Activated CD4-positive, alpha-beta T cell treated with anti-CD3 and anti-CD28 coated beads for 1 hour (primary cell): ENCODE data around the gene ZNF107.
"Not testable (repeated sequence)": the region's sequence is repeated elsewhere in the genome, so short reads cannot be mapped to it uniquely, and the experiment has no call there.

Experiments used
- DNase-seq: peaks from one replicate; pipeline ENCODE4 v3.0.0-alpha.2; 2020

ZNF107 gene

GRCh38 chr7:64738403-64738802, 72.5 kb downstream of the ZNF107 start:
- DNase-seq: not testable (repeated sequence)

GRCh38 chr7:64738953-64739352, 73.0 kb downstream of the ZNF107 start:
- not testable (repeated sequence) for DNase-seq

DNA sequence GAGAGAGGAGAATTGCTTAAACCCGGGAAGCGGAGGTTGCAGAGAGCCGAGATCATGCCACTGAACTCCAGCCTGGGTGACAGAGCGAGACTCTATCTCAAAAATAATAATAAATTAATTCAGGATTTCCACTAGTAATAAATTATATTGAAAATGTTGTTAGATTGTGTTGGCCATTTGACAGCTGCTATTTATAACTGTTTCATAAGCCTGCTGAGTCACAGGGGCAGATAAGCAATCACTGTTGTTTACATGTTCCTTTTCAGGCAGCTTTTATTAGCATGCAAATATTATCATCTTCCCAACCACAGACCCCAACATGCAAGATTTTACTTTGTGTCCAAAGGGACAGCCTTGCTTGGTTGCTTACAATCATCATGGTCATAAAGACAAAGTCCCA, 78.7 kb downstream of the ZNF107 start:
- DNase-seq: no peak

- no peak for DNase-seq
These were observed 81.9 kb downstream of the ZNF107 start for GRCh38 chr7:64747802-64748201.

- no peak for DNase-seq
These were observed 87.1 kb downstream of the ZNF107 start for GRCh38 chr7:64753032-64753431.

GRCh38 chr7:64755865-64756264, 89.9 kb downstream of the ZNF107 start:
- DNase-seq: no peak

- no peak for DNase-seq
These were observed 92.2 kb downstream of the ZNF107 start for GRCh38 chr7:64758151-64758550.
